CD4-positive, alpha-beta T cell treated with Interleukin-21 for 1 hour (primary cell): ENCODE results near the gene CIB4.

Experiments
- DNase-seq: peaks from one replicate; pipeline ENCODE4 v3.0.0-alpha.2; 2020

The CIB4 gene

GRCh38 chr2:26619521-26619951, 21.6 kb downstream of the CIB4 start:
- no peak for DNase-seq

GRCh38 chr2:26619096-26619495, 22.1 kb downstream of the CIB4 start:
- no peak for DNase-seq

DNA sequence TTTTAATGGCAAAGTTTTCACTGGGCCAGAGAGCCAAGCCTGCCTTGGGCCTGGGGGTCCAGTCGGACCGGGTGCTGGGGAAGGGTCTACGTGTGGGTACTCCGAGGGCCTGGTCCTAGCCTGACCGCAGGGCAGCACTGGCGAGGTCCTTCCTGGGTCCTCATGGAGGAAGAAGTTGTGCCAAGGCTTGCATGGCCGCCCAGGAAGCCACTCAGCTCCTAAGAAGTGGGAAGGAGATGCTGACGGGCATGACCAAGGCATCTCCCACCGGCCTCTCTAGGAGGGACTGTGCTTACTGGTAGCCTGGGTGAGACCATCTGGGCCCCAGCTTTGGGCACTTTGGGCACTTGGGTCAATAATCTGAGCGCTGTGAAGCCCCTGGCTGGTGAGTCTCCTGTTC, 22.6 kb downstream of the CIB4 start:
- DNase-seq = no peak

DNA sequence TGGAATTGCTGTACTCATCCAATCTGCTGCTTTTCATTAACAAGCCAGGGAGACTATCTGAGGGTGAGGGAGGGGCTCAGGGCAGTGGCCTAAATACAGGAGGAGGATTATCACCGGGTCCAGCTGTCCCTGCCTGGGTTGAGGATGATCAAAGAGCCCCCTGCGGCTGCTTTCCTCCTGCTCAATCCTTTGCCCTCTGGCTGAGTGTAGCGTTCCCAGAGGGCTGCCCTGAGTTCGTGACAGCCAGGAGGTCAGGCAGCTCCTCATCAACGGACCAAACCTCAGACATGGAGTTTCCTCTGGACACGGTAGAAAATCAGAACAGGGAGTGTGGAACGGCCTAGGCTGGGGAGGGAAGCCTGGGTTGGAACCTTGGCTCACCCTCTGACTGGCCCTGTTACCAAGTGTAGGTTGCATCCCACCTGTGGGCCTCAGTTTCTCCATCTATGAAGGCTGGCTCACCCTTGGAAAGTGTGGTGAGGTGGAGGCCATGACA, 23.5 kb downstream of the CIB4 start:
- no peak for DNase-seq

- DNase-seq = no peak
These were observed 24.2 kb downstream of the CIB4 start for GRCh38 chr2:26616706-26617587.

GRCh38 chr2:26615860-26616705, 25.1 kb downstream of the CIB4 start:
- no peak for DNase-seq

DNA sequence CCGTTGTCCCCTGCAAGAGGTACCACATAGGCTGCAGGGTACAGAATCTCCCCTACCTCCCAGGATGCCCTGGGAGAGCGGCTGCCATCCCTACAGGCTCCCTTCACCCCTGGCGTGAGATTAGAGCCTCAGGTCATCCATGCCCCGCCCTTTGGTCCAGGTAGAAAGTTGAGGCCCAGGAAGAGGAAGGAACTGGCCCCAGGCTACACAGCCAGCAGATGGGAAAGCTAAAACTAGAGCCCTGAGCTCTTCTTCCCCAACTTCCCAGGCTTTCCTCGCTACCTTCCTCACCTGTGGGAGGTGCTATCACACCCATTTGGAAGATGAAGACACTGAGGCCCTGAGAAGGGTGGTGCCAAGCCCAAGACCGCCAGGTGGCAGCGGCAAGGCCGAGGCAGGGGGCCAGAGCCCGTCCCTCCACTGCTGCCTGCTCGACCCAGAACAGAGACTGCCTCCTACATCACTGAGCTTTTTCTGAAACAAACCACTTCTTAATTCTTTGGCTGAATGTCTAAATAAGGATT, 25.8 kb downstream of the CIB4 start:
- no peak for DNase-seq

GRCh38 chr2:26614216-26615138, 26.7 kb downstream of the CIB4 start:
- DNase-seq = no peak

- no peak for DNase-seq
These were observed 27.6 kb downstream of the CIB4 start for GRCh38 chr2:26613241-26614215.

GRCh38 chr2:26612522-26613240, 28.5 kb downstream of the CIB4 start:
- no peak for DNase-seq

DNA sequence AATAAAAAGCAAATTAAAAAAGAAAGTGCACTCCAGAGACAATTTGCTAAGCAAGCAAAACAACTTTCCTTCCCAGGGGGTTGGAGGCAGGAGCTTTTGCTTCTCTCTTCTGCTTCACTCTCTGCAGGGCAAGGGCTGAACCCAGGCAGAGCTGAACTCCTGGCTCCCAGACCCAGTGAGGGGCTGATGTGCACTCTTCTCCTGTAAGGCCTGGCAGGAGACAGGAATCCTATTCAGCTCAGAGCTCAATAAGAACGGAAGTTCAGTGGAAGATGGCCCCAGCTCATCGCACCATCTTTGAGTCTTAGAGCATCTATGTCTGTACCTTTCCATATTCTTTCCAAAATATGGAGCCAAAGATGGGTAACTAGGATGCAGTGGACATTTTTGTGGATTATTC, 29.1 kb downstream of the CIB4 start:
- DNase-seq = no peak

DNA sequence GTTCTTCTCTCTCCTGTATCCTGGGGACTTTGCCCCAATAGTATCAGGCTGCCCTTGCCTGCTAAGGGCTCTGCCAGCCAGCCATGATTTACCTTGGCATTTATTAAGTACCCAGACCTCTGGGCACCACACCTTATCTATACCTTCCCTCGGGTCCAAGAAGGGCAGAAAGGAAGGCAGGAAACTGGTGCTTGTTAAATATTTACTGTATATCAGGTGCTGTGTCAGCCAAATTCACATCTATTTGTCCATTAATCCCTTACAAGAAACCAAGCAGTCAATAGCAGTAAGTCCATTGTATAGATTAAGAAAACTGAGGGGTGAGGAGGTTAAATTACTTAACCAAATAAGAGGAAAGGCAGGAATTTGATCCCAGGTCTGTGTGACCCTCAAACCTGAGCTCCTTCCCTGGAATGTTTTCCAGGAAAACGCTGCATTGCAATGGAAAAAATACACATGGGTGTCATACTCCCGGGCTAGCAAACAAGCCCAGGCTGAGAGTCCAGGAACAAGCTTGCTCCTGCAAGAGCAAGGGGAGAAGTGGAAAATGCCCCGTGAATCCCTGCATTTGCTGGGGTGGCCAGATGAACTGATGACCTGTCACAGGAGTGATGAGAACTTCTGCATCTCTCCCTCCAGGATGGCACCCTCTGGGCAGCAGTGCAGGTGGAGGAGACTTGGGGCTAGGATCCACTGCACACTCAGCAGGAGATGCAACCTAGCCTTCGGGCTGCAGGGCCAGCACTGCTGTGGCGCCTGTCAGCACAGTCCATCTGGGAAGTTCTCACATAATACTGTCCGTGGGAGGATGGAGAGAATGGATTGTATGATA, 30.4 kb downstream of the CIB4 start:
- no peak for DNase-seq

- no peak for DNase-seq
These were observed 31.3 kb downstream of the CIB4 start for GRCh38 chr2:26609839-26610277.

GRCh38 chr2:26609205-26609631, 31.9 kb downstream of the CIB4 start:
- no peak for DNase-seq

GRCh38 chr2:26608557-26608956, 32.6 kb downstream of the CIB4 start:
- no peak for DNase-seq

DNA sequence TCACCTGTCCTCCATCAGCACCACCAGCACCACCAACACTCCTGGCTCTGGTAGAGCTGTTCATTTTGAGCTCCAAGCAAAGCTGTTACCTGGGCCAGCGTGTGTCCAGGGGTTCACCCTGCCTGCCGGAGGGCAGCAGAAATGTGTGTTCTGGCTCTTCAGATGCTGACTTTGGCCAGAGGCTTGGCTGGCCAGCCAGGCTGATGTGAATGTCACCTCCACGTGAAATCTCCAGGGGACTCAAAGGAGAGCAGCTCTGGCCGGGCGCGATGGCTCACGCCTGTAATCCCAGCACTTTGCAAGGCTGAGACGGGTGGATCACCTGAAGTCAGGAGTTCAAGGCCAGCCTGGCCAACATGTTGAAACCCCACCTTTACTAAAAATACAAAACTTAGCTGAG, 33.5 kb downstream of the CIB4 start:
- no peak for DNase-seq

DNA sequence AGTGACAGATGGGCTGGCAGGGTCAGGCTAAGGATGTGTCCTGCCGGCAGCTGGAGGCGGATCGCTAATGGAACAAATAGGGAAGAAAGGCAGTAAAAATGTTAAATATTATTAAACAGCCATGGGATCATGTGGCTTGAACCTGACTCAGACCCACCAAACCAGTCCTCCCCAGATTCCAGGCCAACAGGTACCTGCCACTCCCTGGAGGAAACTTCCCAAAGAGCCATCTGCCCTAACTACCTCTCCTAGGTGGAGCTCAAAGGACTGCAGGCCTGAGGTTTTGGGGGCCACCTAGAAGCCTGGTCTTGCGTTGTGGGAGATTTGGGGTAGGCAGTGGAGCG, 34.3 kb downstream of the CIB4 start:
- no peak for DNase-seq

DNA sequence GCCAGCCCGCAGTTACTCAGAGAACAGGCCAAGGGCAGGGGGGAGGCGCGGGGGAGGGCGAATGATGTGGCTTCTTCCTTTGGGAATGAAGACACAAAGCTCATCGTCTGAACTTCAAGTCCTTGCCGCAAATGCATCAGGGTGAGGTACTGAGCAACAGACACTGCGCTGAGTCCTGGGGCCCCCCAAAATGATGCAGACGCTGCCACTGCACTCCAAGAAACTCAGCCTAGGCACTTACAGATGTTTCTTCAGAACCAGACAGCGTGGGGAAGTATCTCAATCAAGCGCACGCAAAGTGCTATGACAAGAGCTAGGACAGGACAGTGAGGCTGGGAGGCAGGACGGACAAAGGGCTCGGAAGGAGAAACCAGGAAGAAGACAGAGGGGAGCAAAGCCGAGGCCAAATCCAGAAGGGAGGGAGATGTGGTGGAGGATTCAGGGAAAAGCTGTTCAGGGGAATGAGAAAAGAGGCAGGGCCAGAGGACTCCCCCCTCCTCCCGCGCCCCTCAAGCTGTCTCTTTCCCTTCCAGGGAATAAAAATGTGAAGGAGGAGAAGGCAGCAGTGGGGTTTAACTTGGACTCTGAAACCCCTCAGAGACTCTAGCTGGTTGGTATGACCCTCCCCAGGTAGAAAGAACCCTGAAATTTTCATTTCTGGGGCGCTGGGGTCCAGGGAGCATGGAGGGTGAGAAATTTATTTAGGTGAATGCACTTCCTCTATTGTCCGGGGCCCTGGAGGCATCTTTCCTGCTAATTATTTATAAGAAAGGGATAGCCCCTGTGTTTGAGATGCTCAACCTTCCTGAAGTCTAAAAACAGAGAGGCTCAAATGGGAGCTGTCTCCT, 34.9 kb downstream of the CIB4 start:
- no peak for DNase-seq
